ENCODE results near the gene MYT1.

Gene MYT1

DNA sequence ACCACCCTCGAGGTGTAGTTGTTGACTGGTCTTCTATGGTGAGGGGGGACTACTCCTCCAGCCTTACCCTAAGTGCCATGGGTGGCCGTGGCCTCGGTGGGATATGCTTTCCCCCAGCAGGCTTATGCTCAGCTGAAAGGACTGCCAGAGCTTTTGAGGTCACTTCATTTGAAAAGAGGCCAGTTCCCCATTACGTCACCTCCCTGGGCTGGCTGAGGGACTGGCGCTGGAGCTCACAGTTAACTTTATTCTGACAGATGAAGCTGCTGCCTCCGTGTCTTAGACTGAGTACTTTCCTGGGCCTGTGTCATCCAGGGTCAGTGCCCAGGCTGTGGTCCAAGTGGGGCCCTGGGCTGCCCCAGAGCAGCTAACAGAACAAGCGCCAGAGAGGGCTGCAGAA is 48.5 kb downstream of the MYT1 start:
- peak; percentile 59 for DNase-seq (ENCODE audit: low read depth, low spot score)

DNA sequence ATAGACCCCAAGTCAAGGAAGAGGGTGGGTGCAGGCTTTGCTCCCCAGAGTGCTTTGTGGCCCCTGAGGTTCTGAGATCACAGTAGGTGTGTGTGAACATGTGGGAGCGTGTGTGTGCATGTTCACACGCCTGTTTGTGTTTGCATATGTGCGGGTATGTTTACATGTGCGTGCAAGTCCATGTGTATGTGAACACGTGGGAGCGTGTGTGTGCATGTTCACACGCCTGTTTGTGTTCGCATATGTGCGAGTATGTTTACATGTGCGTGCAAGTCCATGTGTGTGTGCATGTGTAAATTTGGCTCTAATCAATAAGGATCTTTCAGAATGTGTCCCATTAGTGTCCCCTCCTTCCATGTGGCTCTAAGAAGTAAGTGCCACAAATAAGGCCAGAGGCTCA is 49.9 kb downstream of the MYT1 start:
- DNase-seq (ENCODE audit: low read depth, low spot score), result no peak

DNA sequence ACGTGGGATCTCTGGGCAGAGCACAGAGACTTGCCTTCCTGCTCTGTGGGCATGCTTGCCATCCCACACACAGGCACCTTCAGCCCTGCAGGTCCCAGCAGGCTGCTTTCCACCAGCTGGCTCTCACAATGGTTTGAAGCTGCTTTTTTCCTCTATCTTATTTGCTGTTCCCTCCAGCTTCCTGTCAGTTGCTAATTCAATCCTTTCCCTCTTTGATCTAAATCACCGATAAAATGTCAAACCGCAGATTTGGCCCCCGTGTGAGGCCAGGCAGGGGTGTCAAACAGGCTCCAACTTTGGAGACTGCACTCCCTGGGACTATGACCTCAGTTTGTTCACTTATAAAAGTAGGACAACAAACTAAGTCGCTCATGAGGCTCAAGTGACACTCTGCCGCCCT is 50.7 kb downstream of the MYT1 start:
- no peak for DNase-seq (ENCODE audit: low read depth, low spot score)

DNA sequence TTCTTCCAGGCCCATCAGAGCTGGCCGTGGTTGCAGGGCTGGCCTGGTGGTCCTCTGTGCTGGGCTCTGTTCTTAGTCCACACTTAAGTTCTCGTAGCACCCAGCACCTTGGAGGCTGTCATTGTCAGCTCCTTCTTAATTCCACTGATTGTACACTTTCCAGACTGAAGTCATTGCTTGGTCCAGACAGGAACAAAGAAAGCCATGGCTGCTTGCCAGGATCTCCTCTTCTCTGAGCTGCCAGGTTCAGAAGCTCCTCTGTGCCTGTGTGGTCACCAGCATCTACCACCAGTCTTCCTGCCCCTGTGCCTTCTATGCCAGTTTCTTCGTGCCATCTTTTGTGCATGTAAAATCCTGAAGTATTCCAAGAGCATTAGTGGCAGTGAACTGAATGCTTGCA is 51.8 kb downstream of the MYT1 start:
- DNase-seq (ENCODE audit: low read depth, low spot score), result peak; percentile 15

DNA sequence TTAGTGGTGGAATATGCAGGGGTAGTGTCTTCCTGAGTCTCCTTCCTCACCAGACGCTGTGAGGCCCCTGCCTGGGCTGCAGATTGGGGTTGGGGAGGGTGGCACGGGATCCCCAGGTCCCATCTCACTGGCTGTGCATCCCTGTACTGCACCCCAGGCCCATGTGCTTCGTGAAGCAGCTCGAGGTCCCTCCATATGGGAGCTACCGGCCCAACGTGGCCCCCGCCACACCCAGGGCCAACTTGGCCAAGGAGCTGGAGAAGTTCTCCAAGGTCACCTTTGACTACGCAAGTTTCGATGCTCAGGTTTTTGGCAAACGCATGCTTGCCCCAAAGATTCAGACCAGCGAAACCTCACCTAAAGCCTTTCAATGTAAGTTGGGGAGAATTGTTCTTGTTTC is 52.7 kb downstream of the MYT1 start:
- DNase-seq (ENCODE audit: low read depth, low spot score), result no peak

DNA sequence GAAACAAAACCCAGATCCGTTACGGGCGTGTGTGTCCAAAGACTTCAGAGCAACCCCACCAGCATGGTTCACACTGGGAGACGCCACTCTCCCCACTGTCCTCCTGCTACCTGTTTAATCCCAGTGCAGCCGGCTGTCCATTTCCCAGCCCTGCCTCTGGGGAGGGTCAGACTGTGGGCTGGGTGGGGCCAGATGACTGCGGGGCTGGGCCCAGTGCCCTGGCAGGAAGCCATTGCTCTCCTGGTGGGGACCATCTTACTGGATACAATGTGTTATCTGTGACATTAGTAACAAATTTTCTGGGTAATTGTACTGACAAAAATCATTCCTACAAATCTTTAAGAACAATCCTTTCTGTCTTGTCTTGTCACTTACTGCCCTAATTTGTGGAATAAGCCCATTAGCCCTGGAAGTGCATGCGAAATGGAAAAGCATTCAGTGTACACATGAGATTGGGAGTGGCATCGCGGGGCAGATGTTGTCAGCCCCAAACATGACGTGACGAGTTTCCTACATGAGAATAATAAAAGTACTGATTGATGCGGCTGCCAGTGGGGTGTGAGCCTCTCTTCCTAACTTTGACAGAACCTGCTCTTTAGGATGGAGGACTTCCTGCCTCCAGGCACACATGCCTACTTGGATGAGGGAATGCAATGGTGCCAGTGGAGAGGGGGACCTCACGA is 53.4 kb downstream of the MYT1 start:
- DNase-seq (ENCODE audit: low read depth, low spot score), result no peak

DNA sequence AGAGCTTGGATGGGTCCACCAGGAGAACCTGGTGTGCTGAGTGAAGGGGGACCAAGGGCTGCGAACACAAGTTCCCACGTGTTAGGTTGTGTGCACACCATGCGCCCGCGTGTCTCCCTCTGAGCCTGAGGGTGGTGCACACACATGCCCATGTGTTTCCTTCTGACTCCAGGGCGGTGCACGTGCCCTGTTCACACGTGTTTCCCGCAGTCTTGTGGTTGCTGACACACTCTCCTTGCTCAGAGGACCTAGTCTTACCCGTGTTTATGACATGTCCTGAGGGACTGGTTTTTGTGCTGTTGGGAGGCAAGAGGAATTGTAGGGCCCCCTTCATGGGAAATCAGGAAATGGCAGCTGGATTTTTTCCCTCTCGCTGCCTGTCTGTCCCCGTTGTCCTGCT is 55.0 kb downstream of the MYT1 start:
- no peak for DNase-seq (ENCODE audit: low read depth, low spot score)

DNA sequence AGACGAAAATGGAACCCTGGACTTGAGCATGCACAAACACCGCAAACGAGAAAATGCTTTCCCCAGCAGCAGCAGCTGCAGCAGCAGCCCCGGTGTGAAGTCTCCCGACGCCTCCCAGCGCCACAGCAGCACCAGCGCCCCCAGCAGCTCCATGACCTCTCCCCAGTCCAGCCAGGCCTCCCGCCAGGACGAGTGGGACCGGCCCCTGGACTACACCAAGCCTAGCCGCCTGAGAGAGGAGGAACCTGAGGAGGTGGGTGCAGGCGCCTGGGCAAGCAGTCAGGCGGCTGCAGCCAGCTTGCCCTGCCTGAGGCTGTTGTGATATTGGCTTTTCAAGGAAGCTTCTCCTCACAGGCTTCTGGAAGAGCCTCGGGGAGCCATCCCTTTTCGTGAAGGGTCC is 55.5 kb downstream of the MYT1 start:
- no peak for DNase-seq (ENCODE audit: low read depth, low spot score)

DNA sequence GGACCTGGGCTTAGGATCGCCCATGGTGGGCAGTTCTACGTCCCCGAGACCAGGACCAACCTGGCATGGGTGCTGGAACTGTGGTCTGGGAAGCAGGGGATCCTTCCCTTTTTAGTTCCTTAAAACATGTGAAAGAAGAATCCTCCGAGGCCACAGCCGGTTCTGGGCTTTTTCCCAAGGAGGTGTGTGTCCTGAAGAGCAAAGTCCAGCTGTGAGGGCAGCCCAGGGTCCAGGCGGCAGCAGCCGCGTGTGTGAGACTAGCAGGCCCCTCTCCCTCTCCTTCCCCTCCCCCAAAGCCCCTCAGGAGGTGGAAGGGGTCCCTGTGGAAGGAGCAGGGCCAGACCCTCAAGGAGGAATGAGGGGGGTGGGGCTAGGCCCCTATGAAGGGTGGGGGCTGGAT is 56.2 kb downstream of the MYT1 start:
- no peak for DNase-seq (ENCODE audit: low read depth, low spot score)

DNA sequence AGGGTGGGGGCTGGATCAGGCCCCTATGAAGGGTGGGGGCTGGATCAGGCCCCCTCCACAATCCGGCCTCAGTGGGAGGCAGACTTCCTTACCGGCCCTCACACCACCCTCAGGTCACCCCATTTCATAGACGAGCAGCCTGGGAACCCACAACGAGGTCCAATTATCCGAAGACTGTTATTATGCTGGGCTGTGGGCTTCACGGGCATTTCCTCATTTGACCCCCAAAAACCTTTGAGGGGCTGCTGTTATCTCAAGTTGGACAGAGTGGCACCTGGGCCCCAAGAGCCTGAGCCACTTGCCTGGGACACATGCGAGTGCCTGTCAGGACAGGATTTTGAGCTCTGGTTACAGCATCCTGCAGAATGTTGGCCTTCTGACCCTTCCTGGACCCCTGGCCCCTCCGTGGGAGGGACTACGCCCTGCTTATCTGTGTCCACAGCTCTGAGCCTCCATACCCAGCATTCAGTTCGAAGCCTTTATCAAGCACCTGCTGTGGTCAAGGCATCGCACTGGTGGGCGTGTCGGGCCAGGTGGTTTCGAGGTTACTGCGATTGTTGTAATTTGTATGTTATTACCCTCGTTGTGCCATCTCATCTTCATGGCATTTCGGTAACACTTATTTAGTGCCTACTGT is 56.8 kb downstream of the MYT1 start:
- no peak for DNase-seq (ENCODE audit: low read depth, low spot score)

DNA sequence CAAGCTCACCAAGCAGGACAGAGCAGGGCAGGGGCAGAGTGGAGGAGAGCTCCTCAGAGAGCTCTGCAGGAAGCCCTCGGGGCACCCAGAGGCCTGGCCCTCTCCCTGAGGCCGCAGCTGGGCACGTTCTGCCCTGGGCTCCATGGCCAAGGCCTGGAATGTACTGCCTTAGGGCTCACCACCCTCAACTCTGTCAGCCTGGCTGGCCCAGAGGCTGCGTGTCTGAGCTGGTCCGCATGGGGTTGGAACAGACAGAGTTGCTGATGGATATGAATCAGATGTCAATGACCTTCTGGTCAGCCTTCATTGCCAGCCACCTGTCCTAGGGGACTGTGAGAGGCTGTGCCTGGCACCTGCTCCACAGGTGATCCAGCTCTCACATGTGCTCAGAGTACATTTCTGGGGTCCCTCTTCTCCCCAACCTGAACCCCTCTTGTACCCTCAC is 58.1 kb downstream of the MYT1 start:
- DNase-seq (ENCODE audit: low read depth, low spot score), result peak; percentile 11

DNA sequence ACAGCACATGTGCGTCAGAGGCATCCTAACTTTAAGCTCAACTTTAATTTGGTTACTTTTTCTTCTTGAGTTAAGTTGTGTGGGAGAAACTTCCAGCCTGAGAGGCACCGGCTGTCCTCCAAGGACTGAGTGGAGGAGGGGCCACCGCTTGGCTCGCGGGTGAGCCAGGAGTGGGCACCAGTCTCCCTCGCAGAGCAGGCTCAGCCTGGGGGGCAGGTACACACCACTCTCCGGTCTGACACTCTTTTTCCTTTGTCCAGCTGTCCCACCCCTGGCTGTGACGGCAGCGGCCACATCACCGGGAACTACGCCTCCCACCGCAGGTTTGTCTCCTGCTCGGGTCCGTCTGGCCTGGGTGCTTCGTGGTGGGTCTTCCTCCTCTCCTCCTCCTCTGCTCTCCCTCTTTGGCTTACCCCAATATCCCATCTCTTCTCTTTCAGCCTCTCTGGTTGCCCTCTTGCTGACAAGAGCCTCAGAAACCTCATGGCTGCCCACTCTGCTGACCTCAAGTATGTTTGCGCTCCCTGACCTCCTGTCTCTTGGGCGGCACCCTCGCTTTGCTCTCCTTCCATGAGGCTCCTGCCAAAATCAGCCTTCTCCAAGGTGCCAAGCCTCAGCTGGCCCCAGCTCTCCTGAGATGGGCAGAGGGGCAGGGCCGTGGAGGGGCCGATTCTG is 58.7 kb downstream of the MYT1 start:
- no peak for DNase-seq (ENCODE audit: low read depth, low spot score)

DNA sequence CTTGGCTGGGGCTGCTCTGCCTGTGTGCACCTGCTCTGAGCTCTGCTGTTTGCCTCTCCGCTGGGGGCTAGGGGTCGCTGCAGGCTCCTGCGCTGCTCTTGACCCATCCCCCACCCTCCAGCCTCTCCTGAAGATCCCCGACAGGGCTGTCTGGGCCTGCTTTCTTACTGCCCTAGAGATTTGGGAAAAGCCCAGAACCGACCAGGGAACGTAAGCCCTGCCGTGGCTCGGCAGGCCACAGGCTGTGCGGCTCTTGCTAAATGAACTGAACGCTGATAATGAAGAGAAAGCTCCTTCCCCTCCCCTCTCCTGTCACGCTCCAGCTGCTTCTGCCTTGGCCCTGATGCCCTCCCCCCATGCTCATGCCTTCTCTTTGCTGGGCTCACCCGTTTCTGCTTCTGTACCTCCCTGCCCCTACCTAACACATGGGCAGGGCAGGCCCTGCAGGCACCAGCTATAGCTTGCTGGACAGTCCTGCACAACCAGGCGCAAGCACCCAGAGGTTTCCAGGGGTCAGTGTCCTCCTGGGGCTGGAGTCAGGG is 59.3 kb downstream of the MYT1 start:
- DNase-seq (ENCODE audit: low read depth, low spot score), result peak; percentile 49

DNA sequence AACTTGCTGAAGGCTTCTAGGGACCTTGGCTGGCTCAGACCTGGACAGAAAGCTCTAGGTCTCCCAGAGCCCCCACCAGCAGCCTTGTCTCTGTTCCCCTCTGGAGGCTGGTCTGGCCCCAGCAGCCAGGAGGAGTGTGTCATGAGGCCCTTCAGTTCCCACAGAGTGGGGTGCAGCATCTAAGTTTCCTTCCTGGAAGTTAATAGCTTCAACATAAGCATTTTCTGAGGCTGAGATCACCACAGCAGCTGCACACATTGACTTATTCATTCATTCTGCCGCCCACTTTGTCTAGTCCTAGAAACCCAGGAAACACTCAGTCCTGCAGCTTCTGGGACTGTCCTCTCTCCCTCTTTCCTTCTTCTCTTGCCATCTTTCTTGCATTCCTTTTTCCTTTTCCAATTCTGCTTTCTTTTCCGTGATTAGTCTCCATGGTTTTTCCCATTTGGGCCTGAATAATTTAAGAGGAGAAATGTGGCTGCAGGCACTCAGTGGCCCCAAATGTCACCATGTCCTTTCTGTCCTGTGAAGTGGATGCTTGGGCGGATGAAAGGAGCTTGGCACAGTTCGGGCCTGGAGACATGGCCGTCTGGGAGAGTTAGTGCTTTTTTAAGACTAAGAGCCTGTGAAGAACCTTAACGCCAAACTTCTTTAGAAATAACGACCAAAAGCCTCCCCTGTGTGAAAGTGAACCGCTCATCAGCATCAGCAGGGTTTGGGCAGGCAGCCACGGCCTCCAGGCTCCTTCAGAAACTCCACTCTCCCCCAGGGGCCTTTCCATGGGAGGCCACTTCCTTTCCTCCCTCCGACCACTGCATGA is 60.3 kb downstream of the MYT1 start:
- DNase-seq (ENCODE audit: low read depth, low spot score), result peak; percentile 83

DNA sequence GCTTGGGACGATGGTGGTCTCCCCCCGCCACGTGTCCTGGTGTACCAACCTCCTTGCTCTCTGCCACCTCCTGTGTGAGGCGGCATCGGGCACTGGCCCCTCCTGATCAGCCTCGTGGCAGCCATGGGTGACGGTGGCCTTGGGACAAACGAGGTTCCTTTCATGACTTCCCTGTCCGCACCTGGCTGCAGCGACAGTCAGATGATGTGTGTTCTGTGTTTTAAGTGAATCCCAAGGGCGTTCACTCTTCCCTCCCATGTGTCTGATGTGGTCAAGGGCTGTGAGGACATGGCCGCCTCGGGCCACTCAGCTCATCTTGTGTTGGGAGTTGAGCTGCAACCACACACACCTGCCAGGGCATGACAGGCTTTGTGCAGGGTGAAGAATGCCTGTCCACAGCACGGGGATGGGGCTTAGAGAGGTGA is 60.9 kb downstream of the MYT1 start:
- no peak for DNase-seq (ENCODE audit: low read depth, low spot score)

DNA sequence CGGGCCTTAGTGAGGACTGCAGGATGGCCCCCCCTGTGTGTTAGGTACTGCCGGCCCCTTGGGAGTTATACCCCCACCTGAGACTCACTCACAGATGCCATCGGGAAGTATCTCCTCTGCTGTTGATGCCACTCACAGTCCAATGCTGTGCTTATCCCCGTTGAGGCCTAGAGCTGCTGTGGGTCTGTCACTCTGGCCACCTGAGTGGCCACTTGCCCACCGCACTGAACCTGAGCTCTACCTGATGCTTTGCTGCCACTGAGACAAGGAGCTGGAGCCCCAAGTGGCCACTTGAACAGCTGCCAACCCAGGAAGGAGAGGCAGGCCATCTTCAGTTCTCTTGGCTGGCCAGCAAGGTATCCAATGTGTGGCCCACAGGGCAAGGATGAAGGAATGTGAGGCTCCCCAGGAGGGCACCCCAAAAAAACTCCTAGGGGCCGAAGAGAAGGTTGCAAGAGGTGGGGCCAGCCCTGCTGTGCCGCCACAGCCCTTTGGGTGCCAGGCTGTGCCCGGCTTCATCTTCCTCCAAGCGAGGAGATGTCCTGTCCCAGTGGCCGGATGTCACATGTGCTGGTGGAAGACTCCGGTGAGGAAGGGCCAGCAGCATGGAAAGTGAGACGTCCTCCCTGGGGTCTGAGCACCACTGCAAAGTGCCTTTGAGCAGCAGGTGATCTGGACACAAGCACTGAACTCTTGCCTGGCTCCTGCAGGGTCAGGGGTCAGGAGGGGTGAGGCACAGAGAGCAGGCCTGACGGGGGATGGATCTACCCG is 61.8 kb downstream of the MYT1 start:
- DNase-seq (ENCODE audit: low read depth, low spot score), result no peak

DNA sequence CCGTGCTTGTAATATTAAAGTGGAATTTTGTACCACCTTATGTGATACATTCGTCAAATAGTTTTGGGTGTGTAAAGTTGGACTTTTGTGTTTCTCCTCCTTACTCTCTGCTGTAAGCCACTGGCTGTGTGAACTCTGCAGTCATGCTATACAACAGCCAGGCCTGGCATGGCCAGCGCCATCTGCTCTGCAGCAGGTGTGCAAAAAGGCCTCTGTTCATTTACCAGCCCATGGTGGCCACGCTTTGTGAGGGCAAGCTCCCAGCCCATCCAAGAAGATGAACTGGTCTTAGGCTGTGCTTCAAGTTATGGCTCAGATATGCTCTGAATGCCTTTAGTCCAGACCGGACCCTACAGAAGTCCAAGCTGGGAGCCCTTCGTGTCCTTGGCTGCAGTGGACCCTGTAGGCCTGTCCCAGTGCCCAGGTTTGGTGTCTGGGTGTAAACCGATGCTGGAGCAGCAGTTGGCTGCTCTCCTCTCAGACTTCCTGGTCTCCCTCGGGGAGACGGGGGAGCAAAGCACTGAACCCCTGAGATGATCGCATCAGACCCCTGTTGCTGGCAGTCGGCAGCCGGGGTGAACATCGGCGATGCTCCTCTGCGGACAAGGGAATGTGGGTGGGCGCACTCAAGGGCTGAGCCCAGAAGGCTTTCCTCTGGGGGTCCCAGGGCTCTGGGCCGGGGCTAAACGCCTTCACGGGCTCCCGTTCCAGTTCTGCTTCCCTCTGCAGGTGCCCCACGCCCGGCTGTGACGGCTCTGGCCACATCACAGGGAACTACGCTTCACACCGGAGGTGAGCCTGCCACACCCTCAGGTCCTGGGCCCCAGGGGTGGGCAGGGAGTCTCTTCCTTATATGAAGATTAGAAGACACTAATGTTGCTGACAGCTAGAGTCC is 62.7 kb downstream of the MYT1 start:
- no peak for DNase-seq (ENCODE audit: low read depth, low spot score)

DNA sequence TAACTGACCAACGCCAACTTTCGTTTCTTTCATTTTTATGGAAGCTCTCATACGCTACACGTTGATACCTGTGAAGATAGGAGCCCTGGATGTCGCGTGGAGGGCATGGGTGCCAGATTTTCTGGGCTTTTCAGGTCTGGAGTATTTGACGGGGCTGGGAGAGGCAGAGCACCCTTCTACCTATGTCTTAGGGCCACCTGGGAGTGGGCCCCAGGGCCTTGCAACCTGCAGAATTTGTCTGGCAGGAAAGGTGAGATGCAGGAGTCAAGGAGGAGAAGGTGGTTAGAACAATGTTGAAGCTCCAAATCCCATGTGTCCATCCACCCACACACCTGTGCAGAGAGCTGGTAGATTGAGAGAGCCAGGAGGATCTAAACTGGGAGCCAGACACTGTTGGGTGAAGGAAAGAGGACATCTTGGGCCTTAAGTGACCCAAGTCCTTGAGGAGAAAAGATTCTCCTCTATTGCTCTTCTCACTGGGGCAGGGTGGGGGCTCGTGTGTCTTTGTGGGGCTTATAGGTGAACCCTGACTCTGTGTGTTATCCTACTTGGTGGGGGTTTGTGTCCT is 63.9 kb downstream of the MYT1 start:
- DNase-seq (ENCODE audit: low read depth, low spot score), result no peak

DNA sequence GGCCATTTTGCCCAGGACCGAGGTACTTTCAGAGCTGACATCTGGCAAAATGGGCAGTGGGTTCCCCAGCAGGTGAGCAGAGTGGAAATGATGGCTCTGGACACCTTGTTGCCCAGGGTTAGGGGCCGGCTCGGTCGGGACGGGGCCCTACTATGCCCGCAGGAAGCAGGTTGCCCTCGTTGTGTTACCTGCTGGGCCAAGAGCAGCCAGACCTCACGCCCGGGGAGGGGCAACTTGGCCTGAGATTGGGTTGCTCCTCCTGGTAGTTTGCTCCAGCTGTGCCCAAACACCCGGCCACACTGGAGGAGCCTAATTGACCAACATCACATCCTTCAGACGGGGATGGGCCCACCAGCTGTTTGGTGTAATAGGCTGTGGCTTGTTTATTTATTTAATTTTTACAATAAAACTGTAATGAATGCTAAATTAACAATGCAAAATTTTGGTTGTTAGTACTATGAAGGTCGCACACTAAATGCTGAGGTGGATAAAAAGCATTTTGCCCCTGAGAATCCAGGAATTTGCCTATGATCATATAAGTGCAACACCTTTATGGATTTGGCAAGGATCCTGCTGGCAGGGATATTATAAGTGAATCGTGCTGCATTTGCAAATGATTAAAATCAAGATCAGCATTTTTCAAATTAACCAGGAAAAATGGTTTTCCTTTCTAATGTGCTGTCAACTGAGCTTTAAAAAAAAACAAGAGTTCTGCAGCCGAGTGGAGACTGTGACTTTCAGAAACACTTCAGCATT is 64.7 kb downstream of the MYT1 start:
- DNase-seq (ENCODE audit: low read depth, low spot score), result no peak

Measured in astrocyte of the hippocampus (primary cell).